B cell (primary cell): ENCODE data around the gene DMXL2. TPM values are rescaled to one million over a fixed set of nuclear protein-coding genes. Genes with fewer than 3 reads are reported as not detected.

ENCODE experiments used
- ATAC-seq: fragments of 200-7000 bp; cut with Tn5 transposase; one replicate; pipeline ENCODE4 v1.10.0; 2021; ENCODE audit warnings: low read depth, mild to moderate bottlenecking, moderate number of reproducible peaks, moderate library complexity
- CTCF ChIA-PET: fragments of 350-600 bp; sonication (Branson Sonifier 250); formaldehyde crosslinking; loops from one replicate; lab custom pipeline; 2021; ENCODE audit warnings: antibody characterized with exemption, inconsistent platforms; lab: Charles Lee
- POLR2A ChIA-PET: fragments of 350-600 bp; sonication (Branson Sonifier 250); formaldehyde crosslinking; loops from one replicate; lab custom pipeline; 2021; ENCODE audit warnings: antibody characterized with exemption; lab: Charles Lee
- DNase-seq: peaks from one replicate; pipeline ENCODE4 v3.0.0; 2013
- H2AFZ ChIP-seq: 2 replicates; pipeline ENCODE4 v1.6.1; 2012; ENCODE audit warnings: mild to moderate bottlenecking, low read depth, low read length; ENCODE audit not compliant: insufficient read depth, poor library complexity, severe bottlenecking
- H3K27ac ChIP-seq, 2 donors: 1 replicate in 1 of 2; 2 replicates in 1 of 2; pipeline ENCODE4 v1.5.1; 2012 to 2013; ENCODE audit warnings: low read length in 2 of 2, mild to moderate bottlenecking in 2 of 2, moderate library complexity in 1 of 2
- H3K27me3 ChIP-seq, 4 experiments: fragments of 200-600 bp in 1 of 4; sonication (generic) in 1 of 4; replicated peaks in 1 of 4; 1 replicate in 2 of 4; 2 replicates in 2 of 4; pipeline versions ENCODE4 v1.6.1 to v1.7.0; 2013 to 2016; ENCODE audit warnings: low read length in 3 of 4, mild to moderate bottlenecking in 2 of 4, mixed read lengths in 1 of 4, moderate library complexity in 1 of 4; ENCODE audit not compliant: insufficient read depth in 4 of 4, control insufficient read depth in 3 of 4; ENCODE audit errors: control extremely low read depth in 1 of 4
- H3K36me3 ChIP-seq, 2 experiments: replicated peaks in 1 of 2; 1 replicate in 1 of 2; 2 replicates in 1 of 2; pipeline versions ENCODE4 v1.6.1 to v1.7.1; 2013; ENCODE audit warnings: low read length in 1 of 2; ENCODE audit not compliant: insufficient read depth in 2 of 2, control insufficient read depth in 1 of 2; ENCODE audit errors: control extremely low read depth in 1 of 2, extremely low read depth in 1 of 2
- H3K4me1 ChIP-seq, 2 donors: fragments of 200-600 bp in 1 of 2; sonication (generic) in 1 of 2; 1 replicate in 1 of 2; 2 replicates in 1 of 2; pipeline versions ENCODE4 v1.5.1 to v1.6.1; 2013 to 2017; ENCODE audit warnings: low read length in 2 of 2; ENCODE audit not compliant: control insufficient read depth in 2 of 2, insufficient read depth in 2 of 2
- H3K4me2 ChIP-seq: replicated peaks from 2 replicates; pipeline ENCODE3; 2012; ENCODE audit warnings: mild to moderate bottlenecking, low read depth, low read length; ENCODE audit not compliant: poor library complexity, severe bottlenecking
- H3K4me3 ChIP-seq, 5 experiments: fragments of 200-600 bp in 1 of 5; sonication (generic) in 1 of 5; 1 replicate in 3 of 5; 2 replicates in 2 of 5; pipeline versions ENCODE4 v1.5.1 to v1.7.0; 2011 to 2016; ENCODE audit warnings: low read length in 4 of 5, mild to moderate bottlenecking in 4 of 5, low read depth in 2 of 5, control low read depth in 1 of 5, moderate library complexity in 1 of 5; ENCODE audit not compliant: insufficient read depth in 1 of 5; ENCODE audit errors: control extremely low read depth in 1 of 5, extremely low read depth in 1 of 5
- H3K79me2 ChIP-seq: fragments of 200-600 bp; sonication (generic); one replicate; pipeline ENCODE4 v1.6.0; 2016; ENCODE audit warnings: low read length; ENCODE audit not compliant: control insufficient read depth, insufficient read depth
- H3K9ac ChIP-seq: fragments of 200-600 bp; sonication (generic); 2 replicates; pipeline ENCODE4 v1.6.1; 2017; ENCODE audit warnings: mild to moderate bottlenecking, low read length, moderate library complexity
- H3K9me3 ChIP-seq, 3 donors: one replicate each; pipeline versions ENCODE4 v1.6.1 to v1.7.1; 2013; ENCODE audit warnings: low read length in 2 of 3; ENCODE audit not compliant: control insufficient read depth in 2 of 3, insufficient read depth in 1 of 3; ENCODE audit errors: control extremely low read depth in 1 of 3
- H4K20me1 ChIP-seq: 2 replicates; pipeline ENCODE4 v1.6.0; 2012; ENCODE audit warnings: mild to moderate bottlenecking, low read length; ENCODE audit not compliant: insufficient read depth, control insufficient read depth, poor library complexity, severe bottlenecking
- H3K27ac Mint-ChIP-seq: one replicate; pipeline ENCODE4 v1.8.0; 2021; ENCODE audit warnings: mixed read lengths
- H3K27me3 Mint-ChIP-seq: one replicate; pipeline ENCODE4 v1.8.0; 2021; ENCODE audit warnings: mixed read lengths
- H3K4me1 Mint-ChIP-seq: one replicate; pipeline ENCODE4 v1.8.0; 2021; ENCODE audit warnings: mixed read lengths
- H3K4me3 Mint-ChIP-seq: one replicate; pipeline ENCODE4 v1.8.0; 2021; ENCODE audit warnings: mixed read lengths
- H3K9me3 Mint-ChIP-seq: one replicate; pipeline ENCODE4 v1.8.0; 2022; ENCODE audit warnings: mixed read lengths; ENCODE audit not compliant: insufficient read depth
- CTCF ChIP-seq: fragments of 200-600 bp; IDR thresholded peaks from one replicate; pipeline ENCODE4 v1.8.0; 2022; ENCODE audit warnings: antibody characterized with exemption, mild to moderate bottlenecking
- EZH2 ChIP-seq: IDR thresholded peaks from 2 replicates; pipeline ENCODE4 v1.6.1; 2012; ENCODE audit warnings: borderline replicate concordance, low read depth, mild to moderate bottlenecking, moderate library complexity, low read length; ENCODE audit not compliant: insufficient read depth, poor library complexity, severe bottlenecking
- WGBS: methylation state at CpG from one replicate; pipeline ENCODE4 v1.1.5; 2013; ENCODE audit warnings: missing lambda C conversion rate; ENCODE audit not compliant: insufficient coverage; 5-methylcytosine and 5-hydroxymethylcytosine counted together
- intact Hi-C: fragments of 100-400 bp; cut with micrococcal nuclease; formaldehyde crosslinking; loops from one replicate; pipeline ENCODE4 v1.10.0; 2022
- polyA plus RNA-seq: library from polyadenylated mRNA; depleted of rRNA; stranded (reverse); fragments of >200 nt; gene quantifications from 2 replicates; pipeline ENCODE4 v1.2.3, GENCODE V29; 2012
- total RNA-seq, 2 donors: library from RNA; stranded (reverse); fragments of 120-200 nt in 1 of 2; gene quantifications; 1 replicate in 1 of 2; 2 replicates in 1 of 2; pipeline versions ENCODE4 v1.2.3 to v1.2.4, GENCODE V29; 2013 to 2022

DMXL2 gene
- total and polyA plus RNA-seq, 2 donors (not counting 1 experiment from before 2014, with no cell fraction given), result 1.4 to 5.6 TPM

GRCh38 chr15:51483985-51484384 is 138.6 kb downstream of the DMXL2 start:
- Histone ChIP-seq H3K36me3 (no peaks in the 10 kb centered on the region), H3K27ac (no peak overlapping the region), H3K9ac (no peak overlapping the region), H3K79me2 (no peaks in the 10 kb centered on the region), H3K4me2 (no peak overlapping the region), H3K4me1 (no peaks in the 10 kb centered on the region), H4K20me1 (no peaks in the 10 kb centered on the region), H3K27me3 (no peaks in the 10 kb centered on the region), H3K9me3 (peaks cover 12 to 23% (median 18%) of the 10 kb centered on the region in 3 donors), H3K4me3 (no peak overlapping the region), H2AFZ (no peak overlapping the region)
- WGBS, result 91% methylated on average over 3 of the region's 3 CpGs
- TF ChIP-seq EZH2 (no peak), CTCF (no peak)
- Mint-ChIP-seq H3K9me3 (peaks cover 11% of the 10 kb centered on the region), H3K4me1 (peaks cover 2% of the 10 kb centered on the region), H3K4me3 (no peak overlapping the region), H3K27ac (no peak overlapping the region), H3K27me3 (no peaks in the 10 kb centered on the region)
- ChIA-PET CTCF (no interaction called here), POLR2A (no interaction called here)
- intact Hi-C loops, result no loop called here
- no peak for ATAC-seq
- DNase-seq, result no peak

GRCh38 chr15:51483520-51483919 is 139.1 kb downstream of the DMXL2 start:
- no peak for TF ChIP-seq EZH2
- no peak for TF ChIP-seq CTCF
- WGBS, result 96% methylated on average over 8 of the region's 8 CpGs
- no peak for ATAC-seq
- ChIA-PET CTCF (no interaction called here), POLR2A (no interaction called here)
- no peak overlapping the region for H3K4me3 Mint-ChIP-seq
- Histone ChIP-seq H3K36me3 (no peaks in the 10 kb centered on the region), H3K79me2 (no peaks in the 10 kb centered on the region), H3K9ac (no peak overlapping the region), H3K4me1 (no peaks in the 10 kb centered on the region), H3K4me3 (no peak overlapping the region), H2AFZ (no peak overlapping the region), H3K4me2 (no peak overlapping the region), H3K27me3 (no peaks in the 10 kb centered on the region), H3K9me3 (peaks cover 12 to 23% (median 18%) of the 10 kb centered on the region in 3 donors), H4K20me1 (no peaks in the 10 kb centered on the region), H3K27ac (no peak overlapping the region)
- no peaks in the 10 kb centered on the region for H3K27me3 Mint-ChIP-seq
- H3K27ac Mint-ChIP-seq, result no peak overlapping the region
- H3K4me1 Mint-ChIP-seq, result no peaks in the 10 kb centered on the region
- peaks cover 11% of the 10 kb centered on the region for H3K9me3 Mint-ChIP-seq
- intact Hi-C loops, result no loop called here
- no peak for DNase-seq
